ENCODE data around the gene FXYD7. TPM values are rescaled to one million over a fixed set of nuclear protein-coding genes. Genes with fewer than 3 reads are reported as not detected.

FXYD7 gene
- total RNA-seq, 2 experiments from 2014 or later = 15.3 to 15.6 TPM

- Histone ChIP-seq H3K9me3 (ENCODE audit: control insufficient read depth in 1 of 2, insufficient read depth in 1 of 2, low read length in 2 of 2) (no peaks in the 10 kb centered on the region), H3K27ac (ENCODE audit: low read depth in 1 of 2, low read length in 2 of 2) (peak overlapping the region; percentile 80 to 89), H3K36me3 (ENCODE audit: insufficient read depth, low read length) (peaks cover 50% of the 10 kb centered on the region), H3K4me3 (ENCODE audit: low read length) (peak overlapping the region; percentile 99), H3K4me1 (ENCODE audit: insufficient read depth, low read length) (peaks cover 58% of the 10 kb centered on the region), H3K27me3 (ENCODE audit: control insufficient read depth in 1 of 2, insufficient read depth in 2 of 2, low read length in 2 of 2) (no peaks in the 10 kb centered on the region)
- H3K4me3 Mint-ChIP-seq = peak overlapping the region; percentile 98
- ATAC-seq (ENCODE audit: poor library complexity) (no peak), DNase-seq (no peak)
- intact Hi-C loops (cut with DNase I, micrococcal nuclease) = loop anchor here (2.0 kb wide), 3 partner anchors 15 to 61 kb away; no protein-coding TSS in a partner anchor
- CTCF ChIA-PET = no interaction called here
- peaks cover 70% of the 10 kb centered on the region for H3K4me1 Mint-ChIP-seq (ENCODE audit: low read depth)
- peak overlapping the region; percentile 98 for H3K27ac Mint-ChIP-seq
- TF ChIP-seq, protein P1, sequence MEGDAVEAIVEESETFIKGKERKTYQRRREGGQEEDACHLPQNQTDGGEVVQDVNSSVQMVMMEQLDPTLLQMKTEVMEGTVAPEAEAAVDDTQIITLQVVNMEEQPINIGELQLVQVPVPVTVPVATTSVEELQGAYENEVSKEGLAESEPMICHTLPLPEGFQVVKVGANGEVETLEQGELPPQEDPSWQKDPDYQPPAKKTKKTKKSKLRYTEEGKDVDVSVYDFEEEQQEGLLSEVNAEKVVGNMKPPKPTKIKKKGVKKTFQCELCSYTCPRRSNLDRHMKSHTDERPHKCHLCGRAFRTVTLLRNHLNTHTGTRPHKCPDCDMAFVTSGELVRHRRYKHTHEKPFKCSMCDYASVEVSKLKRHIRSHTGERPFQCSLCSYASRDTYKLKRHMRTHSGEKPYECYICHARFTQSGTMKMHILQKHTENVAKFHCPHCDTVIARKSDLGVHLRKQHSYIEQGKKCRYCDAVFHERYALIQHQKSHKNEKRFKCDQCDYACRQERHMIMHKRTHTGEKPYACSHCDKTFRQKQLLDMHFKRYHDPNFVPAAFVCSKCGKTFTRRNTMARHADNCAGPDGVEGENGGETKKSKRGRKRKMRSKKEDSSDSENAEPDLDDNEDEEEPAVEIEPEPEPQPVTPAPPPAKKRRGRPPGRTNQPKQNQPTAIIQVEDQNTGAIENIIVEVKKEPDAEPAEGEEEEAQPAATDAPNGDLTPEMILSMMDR (IDR thresholded peaks at IDR 0.05) = no peak
- no peaks in the 10 kb centered on the region for H3K9me3 Mint-ChIP-seq
- H3K36me3 Mint-ChIP-seq (ENCODE audit: low read depth) = peaks cover 73% of the 10 kb centered on the region
- POLR2A ChIA-PET = interaction anchor here (0.8 to 1.3 kb wide), 3 partner anchors 13 to 56 kb away, joined by 3 to 6 read pairs (median 3); no protein-coding TSS in a partner anchor
- H3K27me3 Mint-ChIP-seq = no peaks in the 10 kb centered on the region
Measured at GRCh38 chr19:35155981-35156672, 13.1 kb downstream of the FXYD7 start.

- peak overlapping the region; percentile 99 for H3K4me3 ChIP-seq (ENCODE audit: low read length)
- ATAC-seq (ENCODE audit: poor library complexity) = no peak
- Mint-ChIP-seq H3K4me3 (peak overlapping the region; percentile 98), H3K4me1 (ENCODE audit: low read depth) (peaks cover 75% of the 10 kb centered on the region), H3K9me3 (no peaks in the 10 kb centered on the region), H3K27me3 (no peaks in the 10 kb centered on the region), H3K36me3 (ENCODE audit: low read depth) (peaks cover 78% of the 10 kb centered on the region), H3K27ac (peak overlapping the region; percentile 98)
- ChIA-PET POLR2A (interaction anchor here (0.8 to 1.3 kb wide), 3 partner anchors 12 to 56 kb away, joined by 3 to 6 read pairs (median 3); no protein-coding TSS in a partner anchor), CTCF (interaction anchor here (1.0 kb wide), 1 partner anchor 22 kb away, joined by 3 read pairs; the partner anchor contains the start of gene LGI4)
- no peaks in the 10 kb centered on the region for H3K9me3 ChIP-seq (ENCODE audit: control insufficient read depth in 1 of 2, insufficient read depth in 1 of 2, low read length in 2 of 2)
- TF ChIP-seq, protein P1 (IDR thresholded peaks at IDR 0.05) = no peak
- peaks cover 55% of the 10 kb centered on the region for H3K36me3 ChIP-seq (ENCODE audit: insufficient read depth, low read length)
- no peaks in the 10 kb centered on the region for H3K27me3 ChIP-seq (ENCODE audit: control insufficient read depth in 1 of 2, insufficient read depth in 2 of 2, low read length in 2 of 2)
- peaks cover 61% of the 10 kb centered on the region for H3K4me1 ChIP-seq (ENCODE audit: insufficient read depth, low read length)
- intact Hi-C loops (cut with DNase I, micrococcal nuclease) = no loop called here
- DNase-seq = no peak
- H3K27ac ChIP-seq (ENCODE audit: low read depth in 1 of 2, low read length in 2 of 2) = peak overlapping the region; percentile 80 to 89
Measured at GRCh38 chr19:35156673-35157014, 13.6 kb downstream of the FXYD7 start.

DNA sequence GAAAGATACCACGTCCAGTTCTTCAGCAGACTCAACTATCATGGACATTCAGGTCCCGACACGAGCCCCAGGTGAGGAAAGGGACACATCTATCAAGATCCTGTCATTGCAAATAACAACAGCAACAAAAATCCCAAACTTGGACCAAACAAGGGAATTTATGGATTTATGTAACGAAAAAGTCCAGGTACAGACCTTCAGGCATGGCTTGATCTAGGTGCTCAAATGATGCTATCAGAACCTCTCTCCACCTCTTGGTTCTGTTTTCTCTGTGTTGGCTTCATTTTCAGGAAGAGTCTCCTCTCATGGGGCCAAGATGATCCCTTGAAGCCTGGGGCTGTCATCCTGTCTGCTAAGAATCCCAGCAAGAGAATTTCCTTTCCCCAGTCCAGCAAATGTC is 14.4 kb downstream of the FXYD7 start:
- ChIA-PET POLR2A (no interaction called here), CTCF (interaction anchor here (1.0 kb wide), 1 partner anchor 23 kb away, joined by 3 read pairs; the partner anchor contains the start of gene LGI4)
- intact Hi-C loops (cut with DNase I, micrococcal nuclease) = no loop called here
- peak overlapping the region; percentile 98 for H3K4me3 Mint-ChIP-seq
- H3K27ac Mint-ChIP-seq = peak overlapping the region; percentile 98
- H3K36me3 ChIP-seq (ENCODE audit: insufficient read depth, low read length) = peaks cover 63% of the 10 kb centered on the region
- no peak for ATAC-seq (ENCODE audit: poor library complexity)
- H3K9me3 ChIP-seq (ENCODE audit: control insufficient read depth in 1 of 2, insufficient read depth in 1 of 2, low read length in 2 of 2) = no peaks in the 10 kb centered on the region
- TF ChIP-seq, protein P1 (IDR thresholded peaks at IDR 0.05) = no peak
- DNase-seq = no peak
- H3K4me1 Mint-ChIP-seq (ENCODE audit: low read depth) = peaks cover 76% of the 10 kb centered on the region
- peaks cover 66% of the 10 kb centered on the region for H3K4me1 ChIP-seq (ENCODE audit: insufficient read depth, low read length)
- no peak overlapping the region for H3K27ac ChIP-seq (ENCODE audit: low read depth in 1 of 2, low read length in 2 of 2)
- peaks cover 86% of the 10 kb centered on the region for H3K36me3 Mint-ChIP-seq (ENCODE audit: low read depth)
- H3K4me3 ChIP-seq (ENCODE audit: low read length) = no peak overlapping the region
- H3K9me3 Mint-ChIP-seq = peaks cover 4% of the 10 kb centered on the region
- H3K27me3 Mint-ChIP-seq = no peaks in the 10 kb centered on the region
- H3K27me3 ChIP-seq (ENCODE audit: control insufficient read depth in 1 of 2, insufficient read depth in 2 of 2, low read length in 2 of 2) = no peaks in the 10 kb centered on the region

All from CD4-positive, alpha-beta T cell (primary cell).